K562 (cell line): ENCODE results near the gene CNNM3. TPM values are rescaled to one million over a fixed set of nuclear protein-coding genes. Genes with fewer than 3 reads are reported as not detected.

Experiments used
- BACH1 ChIP-seq: fragments of 200-800 bp; sonication (Bioruptor generic); IDR thresholded peaks from 2 replicates; pipeline ENCODE4 v1.6.1; 2016; ENCODE audit warnings: missing genetic modification characterization, missing compliant biosample characterization
- CCAR2 ChIP-seq: fragments of 200-400 bp; formaldehyde crosslinking; IDR thresholded peaks from 2 replicates; pipeline ENCODE4 v1.6.1; 2017; ENCODE audit warnings: mild to moderate bottlenecking, low read depth, low read length
- CCNT2 ChIP-seq: IDR thresholded peaks from 2 replicates; pipeline ENCODE4 v1.6.1; 2011; ENCODE audit warnings: borderline replicate concordance, low read depth, mild to moderate bottlenecking, moderate library complexity, mixed read lengths, low read length; ENCODE audit not compliant: insufficient read length; ENCODE audit errors: extremely low read depth
- CHCHD3 ChIP-seq: fragments of 250-450 bp; sonication (Bioruptor Pico); IDR thresholded peaks from 2 replicates; pipeline ENCODE4 v2.1.2; 2022; ENCODE audit warnings: mild to moderate bottlenecking
- CTBP1 ChIP-seq: fragments of 450-650 bp; IDR thresholded peaks from 2 replicates; pipeline ENCODE4 v1.6.1; 2016; ENCODE audit warnings: borderline replicate concordance
- ESRRB ChIP-seq: fragments of 250-450 bp; sonication (Bioruptor Pico); IDR thresholded peaks from 2 replicates; pipeline ENCODE4 v1.5.0; 2020; ENCODE audit warnings: mild to moderate bottlenecking, moderate library complexity, borderline replicate concordance
- HOMEZ ChIP-seq: fragments of 250-450 bp; sonication (Bioruptor Pico); IDR thresholded peaks from 2 replicates; pipeline ENCODE4 v1.4.0; 2020; ENCODE audit warnings: mild to moderate bottlenecking, moderate library complexity
- ILF3 ChIP-seq: fragments of 450-650 bp; IDR thresholded peaks from 2 replicates; pipeline ENCODE4 v1.6.1; 2018; ENCODE audit warnings: antibody characterized with exemption, mild to moderate bottlenecking, moderate library complexity, borderline replicate concordance
- JUND ChIP-seq, 2 experiments: IDR thresholded peaks; 2 replicates in 1 of 2; 3 replicates in 1 of 2; pipeline ENCODE4 v1.6.1; 2011; ENCODE audit warnings: borderline replicate concordance in 2 of 2, low read depth in 2 of 2, low read length in 2 of 2, improper control_type of control experiment in 1 of 2, missing biosample characterization in 1 of 2, missing genetic modification characterization in 1 of 2, missing genetic modification reagents in 1 of 2
- KHSRP ChIP-seq: fragments of 450-650 bp; IDR thresholded peaks from 2 replicates; pipeline ENCODE4 v1.6.1; 2017
- KLF13 ChIP-seq: fragments of 450-650 bp; IDR thresholded peaks from 2 replicates; pipeline ENCODE4 v1.6.1; 2016; ENCODE audit warnings: missing genetic modification characterization, low read depth, mild to moderate bottlenecking, missing compliant biosample characterization, moderate library complexity, borderline replicate concordance
- MIER1 ChIP-seq: fragments of 450-650 bp; IDR thresholded peaks from 2 replicates; pipeline ENCODE4 v1.6.1; 2016; ENCODE audit warnings: antibody characterized with exemption, mild to moderate bottlenecking, low read depth
- NR3C1 ChIP-seq: sonication (generic); formaldehyde crosslinking; IDR thresholded peaks from 2 replicates; pipeline ENCODE4 v1.8.1; 2022; ENCODE audit warnings: missing genetic modification reagents
- PCBP1 ChIP-seq: fragments of 200-400 bp; formaldehyde crosslinking; IDR thresholded peaks from 2 replicates; pipeline ENCODE4 v1.6.1; 2018; ENCODE audit warnings: mild to moderate bottlenecking, low read depth, low read length; ENCODE audit not compliant: poor library complexity, severe bottlenecking
- RAD51 ChIP-seq: fragments of 450-650 bp; IDR thresholded peaks from 2 replicates; pipeline ENCODE4 v1.7.1; 2016; ENCODE audit warnings: low read depth, mild to moderate bottlenecking, borderline replicate concordance
- RBM14 ChIP-seq: fragments of 200-400 bp; formaldehyde crosslinking; IDR thresholded peaks from 2 replicates; pipeline ENCODE4 v1.6.1; 2018; ENCODE audit warnings: low read depth, mild to moderate bottlenecking, low read length, moderate library complexity, borderline replicate concordance; ENCODE audit not compliant: insufficient read depth
- TAF1 ChIP-seq: IDR thresholded peaks from 2 replicates; pipeline ENCODE4 v1.6.1; 2011; ENCODE audit warnings: mild to moderate bottlenecking, low read length, moderate library complexity; ENCODE audit not compliant: insufficient read depth, control insufficient read depth, severe bottlenecking; ENCODE audit errors: extremely low read depth
- USF1 ChIP-seq: sonication (generic); formaldehyde crosslinking; IDR thresholded peaks from 2 replicates; pipeline ENCODE4 v1.9.0; 2022; ENCODE audit warnings: mild to moderate bottlenecking, missing genetic modification reagents
- ZNF134 ChIP-seq: fragments of 250-450 bp; sonication (Bioruptor Pico); conservative IDR thresholded peaks from 2 replicates; pipeline ENCODE4 v1.4.0; 2020
- ZNF586 ChIP-seq: fragments of 450-650 bp; formaldehyde crosslinking; conservative IDR thresholded peaks from 2 replicates; pipeline ENCODE4 v1.4.0; 2020; ENCODE audit warnings: mild to moderate bottlenecking, moderate library complexity
- ZNF655 ChIP-seq: fragments of 250-450 bp; sonication (Bioruptor Pico); IDR thresholded peaks from 2 replicates; pipeline ENCODE4 v1.5.0; 2021
- polyA plus RNA-seq, 8 experiments: library from polyadenylated mRNA; depleted of rRNA in 4 of 8; stranded (reverse) in 5 of 8; unstranded in 3 of 8; fragments of >200 nt; fragmentation: Nextera tagmentation in 2 of 8; fragmentation: Illumina TruSeq in 1 of 8; extraction: Ambion mirVana in 2 of 8; extraction: Trizol in 1 of 8; gene quantifications; 2 replicates each; pipeline versions ENCODE4 v1.2.1 to v1.2.3, GENCODE V29; 2011 to 2014; ENCODE audit warnings: inconsistent platforms in 1 of 8, missing spikeins in 1 of 8
- total RNA-seq, 7 experiments: library from RNA; depleted of rRNA in 6 of 7; stranded (reverse); fragments of >200 nt in 6 of 7; fragmentation: Illumina TruSeq in 2 of 7; extraction: Trizol in 2 of 7; gene quantifications; 2 replicates each; pipeline versions ENCODE4 v1.2.1 to v1.2.3, GENCODE V29; 2011 to 2021; ENCODE audit warnings: low replicate concordance in 1 of 7
- TF ChIP-seq, protein P1 (sequence below): sonication (generic); formaldehyde crosslinking; IDR thresholded peaks from 2 replicates; pipeline ENCODE4 v1.4.0; 2020; ENCODE audit warnings: mild to moderate bottlenecking, missing genetic modification reagents

The CNNM3 gene
- total and polyA plus RNA-seq, 9 of the 15 experiments (the other 6 are each of a cell fraction or from before 2014, with no cell fraction given) = 1.4 to 16.9 (median 6.5) TPM

GRCh38 chr2:96816127-96816835 is at the start of gene CNNM3 (continued):
- TF ChIP-seq JUND (IDR thresholded peaks at IDR 0.05; ENCODE audit: borderline replicate concordance, low read depth, low read length) (peak; percentile 28; the same call in 1 of the 2 replicates), JUND (tag; IDR thresholded peaks at IDR 0.05; ENCODE audit: borderline replicate concordance, low read depth, low read length) (no peak; the same call in 2 of the 3 replicates), CCAR2 (no peak), ZNF134 (CRISPR knock-in tag) (no peak), PCBP1 (no peak), ZNF586 (CRISPR knock-in tag) (no peak), KHSRP (no peak), RAD51 (no peak), BACH1 (no peak), TAF1 (no peak), USF1 (no peak; the same call in 1 of the 2 replicates), CTBP1 (peak; percentile 99), ESRRB (CRISPR knock-in tag) (no peak), CCNT2 (peak; percentile 73), ILF3 (no peak; the same call in 1 of the 2 replicates), NR3C1 (CRISPR knock-in tag) (no peak), MIER1 (no peak), KLF13 (tag) (peak; percentile 82; the same call in 1 of the 2 replicates), HOMEZ (no peak), ZNF655 (no peak), RBM14 (no peak), CHCHD3 (no peak)
- TF ChIP-seq, protein P1, sequence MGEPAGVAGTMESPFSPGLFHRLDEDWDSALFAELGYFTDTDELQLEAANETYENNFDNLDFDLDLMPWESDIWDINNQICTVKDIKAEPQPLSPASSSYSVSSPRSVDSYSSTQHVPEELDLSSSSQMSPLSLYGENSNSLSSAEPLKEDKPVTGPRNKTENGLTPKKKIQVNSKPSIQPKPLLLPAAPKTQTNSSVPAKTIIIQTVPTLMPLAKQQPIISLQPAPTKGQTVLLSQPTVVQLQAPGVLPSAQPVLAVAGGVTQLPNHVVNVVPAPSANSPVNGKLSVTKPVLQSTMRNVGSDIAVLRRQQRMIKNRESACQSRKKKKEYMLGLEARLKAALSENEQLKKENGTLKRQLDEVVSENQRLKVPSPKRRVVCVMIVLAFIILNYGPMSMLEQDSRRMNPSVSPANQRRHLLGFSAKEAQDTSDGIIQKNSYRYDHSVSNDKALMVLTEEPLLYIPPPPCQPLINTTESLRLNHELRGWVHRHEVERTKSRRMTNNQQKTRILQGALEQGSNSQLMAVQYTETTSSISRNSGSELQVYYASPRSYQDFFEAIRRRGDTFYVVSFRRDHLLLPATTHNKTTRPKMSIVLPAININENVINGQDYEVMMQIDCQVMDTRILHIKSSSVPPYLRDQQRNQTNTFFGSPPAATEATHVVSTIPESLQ (CRISPR knock-in tag) = no peak
